ENCODE data around the gene MICAL3. TPM values are rescaled to one million over a fixed set of nuclear protein-coding genes. Genes with fewer than 3 reads are reported as not detected.
"Not testable (repeated sequence)": the region's sequence is repeated elsewhere in the genome, so short reads cannot be mapped to it uniquely, and the experiment has no call there.

MICAL3 gene, protein sequence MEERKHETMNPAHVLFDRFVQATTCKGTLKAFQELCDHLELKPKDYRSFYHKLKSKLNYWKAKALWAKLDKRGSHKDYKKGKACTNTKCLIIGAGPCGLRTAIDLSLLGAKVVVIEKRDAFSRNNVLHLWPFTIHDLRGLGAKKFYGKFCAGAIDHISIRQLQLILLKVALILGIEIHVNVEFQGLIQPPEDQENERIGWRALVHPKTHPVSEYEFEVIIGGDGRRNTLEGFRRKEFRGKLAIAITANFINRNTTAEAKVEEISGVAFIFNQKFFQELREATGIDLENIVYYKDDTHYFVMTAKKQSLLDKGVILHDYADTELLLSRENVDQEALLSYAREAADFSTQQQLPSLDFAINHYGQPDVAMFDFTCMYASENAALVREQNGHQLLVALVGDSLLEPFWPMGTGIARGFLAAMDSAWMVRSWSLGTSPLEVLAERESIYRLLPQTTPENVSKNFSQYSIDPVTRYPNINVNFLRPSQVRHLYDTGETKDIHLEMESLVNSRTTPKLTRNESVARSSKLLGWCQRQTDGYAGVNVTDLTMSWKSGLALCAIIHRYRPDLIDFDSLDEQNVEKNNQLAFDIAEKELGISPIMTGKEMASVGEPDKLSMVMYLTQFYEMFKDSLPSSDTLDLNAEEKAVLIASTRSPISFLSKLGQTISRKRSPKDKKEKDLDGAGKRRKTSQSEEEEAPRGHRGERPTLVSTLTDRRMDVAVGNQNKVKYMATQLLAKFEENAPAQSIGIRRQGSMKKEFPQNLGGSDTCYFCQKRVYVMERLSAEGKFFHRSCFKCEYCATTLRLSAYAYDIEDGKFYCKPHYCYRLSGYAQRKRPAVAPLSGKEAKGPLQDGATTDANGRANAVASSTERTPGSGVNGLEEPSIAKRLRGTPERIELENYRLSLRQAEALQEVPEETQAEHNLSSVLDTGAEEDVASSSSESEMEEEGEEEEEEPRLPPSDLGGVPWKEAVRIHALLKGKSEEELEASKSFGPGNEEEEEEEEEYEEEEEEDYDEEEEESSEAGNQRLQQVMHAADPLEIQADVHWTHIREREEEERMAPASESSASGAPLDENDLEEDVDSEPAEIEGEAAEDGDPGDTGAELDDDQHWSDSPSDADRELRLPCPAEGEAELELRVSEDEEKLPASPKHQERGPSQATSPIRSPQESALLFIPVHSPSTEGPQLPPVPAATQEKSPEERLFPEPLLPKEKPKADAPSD (N-terminal part only)
- 10 to 100 TPM; 26.4 to 29.7 TPM for total RNA-seq

GRCh38 chr22:18024276-18024939, at the start of gene MICAL3:
Gene MICAL3, minus strand, starts transcription at chr22:18024561. Its CDS starts 117,749 bp downstream, at chr22:17906812.
- Mint-ChIP-seq H3K27me3 (ENCODE audit: low read depth) (peaks cover 46% of the 10 kb centered on the region), H3K27ac (no peak within 1 kb of the TSS), H3K4me3 (peak within 1 kb of the TSS; percentile 83), H3K9me3 (ENCODE audit: insufficient read depth) (no peaks in the 10 kb centered on the region), H3K4me1 (ENCODE audit: low read depth) (peaks cover 14% of the 10 kb centered on the region), H3K36me3 (ENCODE audit: low read depth) (no peaks in the 10 kb centered on the region)
- ATAC-seq (peak; percentile 95), DNase-seq (peak; percentile 66)
- ChIA-PET CTCF (interaction anchor here (0.9 to 4.5 kb wide), 5 partner anchors 12 to 196 kb away, joined by 3 to 22 read pairs (median 4); no protein-coding TSS in a partner anchor), POLR2A (interaction anchor here (0.6 to 1.1 kb wide), 2 partner anchors 24 to 196 kb away, joined by 3 read pairs; no protein-coding TSS in a partner anchor)

GRCh38 chr22:18073927-18074326, 49.6 kb upstream of the MICAL3 start:
- CTCF ChIA-PET = interaction anchor here (1.3 to 8.1 kb wide), 2 partner anchors 32 to 243 kb away, joined by 3 to 157 read pairs; no protein-coding TSS in a partner anchor
- H3K9me3 Mint-ChIP-seq (ENCODE audit: insufficient read depth); H3K4me3 Mint-ChIP-seq; POLR2A ChIA-PET; DNase-seq; H3K36me3 Mint-ChIP-seq (ENCODE audit: low read depth); H3K27me3 Mint-ChIP-seq (ENCODE audit: low read depth); ATAC-seq; H3K27ac Mint-ChIP-seq: not testable (repeated sequence)
- H3K4me1 Mint-ChIP-seq (ENCODE audit: low read depth) = peaks cover 18% of the 10 kb centered on the region

DNA sequence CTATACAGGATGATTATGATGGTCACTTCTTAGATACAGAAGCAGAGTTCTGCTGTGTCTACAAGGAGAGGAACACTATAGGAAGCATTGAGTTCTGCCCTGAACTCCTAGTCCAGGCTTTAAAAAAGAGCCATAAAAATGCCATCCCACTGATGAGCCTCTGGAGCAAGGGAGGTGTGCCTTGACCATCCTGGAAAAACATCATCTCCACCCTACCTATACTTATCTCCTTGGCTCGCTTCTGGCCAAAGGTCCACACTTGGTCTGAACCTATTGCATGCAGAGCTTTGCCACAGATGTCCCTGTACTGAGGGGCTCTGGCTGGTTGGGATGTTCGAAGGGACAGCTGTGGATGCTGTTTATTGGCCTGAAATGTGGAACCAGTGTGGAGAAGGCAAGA, 49.1 kb upstream of the MICAL3 start:
- no peak overlapping the region for H3K27ac Mint-ChIP-seq
- ChIA-PET POLR2A (no interaction called here), CTCF (interaction anchor here (1.2 to 8.1 kb wide), 3 partner anchors 15 to 242 kb away, joined by 3 to 157 read pairs (median 3); no protein-coding TSS in a partner anchor)
- H3K36me3 Mint-ChIP-seq (ENCODE audit: low read depth) = peaks cover under 1% of the 10 kb centered on the region
- H3K4me3 Mint-ChIP-seq = no peak overlapping the region
- ATAC-seq (no peak), DNase-seq (no peak)
- peaks cover 15% of the 10 kb centered on the region for H3K4me1 Mint-ChIP-seq (ENCODE audit: low read depth)
- H3K9me3 Mint-ChIP-seq (ENCODE audit: insufficient read depth) = no peaks in the 10 kb centered on the region
- no peaks in the 10 kb centered on the region for H3K27me3 Mint-ChIP-seq (ENCODE audit: low read depth)

DNA sequence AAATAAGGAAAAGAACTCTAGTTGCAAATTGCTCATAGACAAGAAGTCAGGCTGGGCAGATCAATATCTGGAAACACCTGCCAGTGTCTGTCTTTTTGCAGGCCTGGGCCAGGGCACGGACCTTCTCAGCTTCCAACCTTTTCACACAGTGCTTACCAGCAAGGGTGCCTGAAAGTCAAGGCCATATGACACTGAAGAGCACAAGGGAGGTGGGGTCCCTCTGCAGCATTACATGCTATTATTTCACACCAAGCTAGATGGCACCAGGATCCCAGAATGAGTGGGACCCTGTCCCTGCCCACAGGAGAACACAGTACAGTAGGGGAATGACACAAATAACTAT, 47.6 kb upstream of the MICAL3 start:
- ATAC-seq (no peak), DNase-seq (no peak)
- H3K27me3 Mint-ChIP-seq (ENCODE audit: low read depth) = peaks cover 9% of the 10 kb centered on the region
- CTCF ChIA-PET = interaction anchor here (1.0 to 1.6 kb wide), 3 partner anchors 14 to 318 kb away, joined by 3 to 6 read pairs (median 4); no protein-coding TSS in a partner anchor
- H3K4me1 Mint-ChIP-seq (ENCODE audit: low read depth) = peaks cover 8% of the 10 kb centered on the region
- no peak overlapping the region for H3K4me3 Mint-ChIP-seq
- H3K27ac Mint-ChIP-seq = no peak overlapping the region
- POLR2A ChIA-PET = no interaction called here
- H3K9me3 Mint-ChIP-seq (ENCODE audit: insufficient read depth) = no peaks in the 10 kb centered on the region
- H3K36me3 Mint-ChIP-seq (ENCODE audit: low read depth) = no peaks in the 10 kb centered on the region

GRCh38 chr22:18071307-18071967, 47.1 kb upstream of the MICAL3 start:
- H3K9me3 Mint-ChIP-seq (ENCODE audit: insufficient read depth); H3K27me3 Mint-ChIP-seq (ENCODE audit: low read depth); H3K4me3 Mint-ChIP-seq; ATAC-seq; H3K36me3 Mint-ChIP-seq (ENCODE audit: low read depth); H3K27ac Mint-ChIP-seq; H3K4me1 Mint-ChIP-seq (ENCODE audit: low read depth); DNase-seq; POLR2A ChIA-PET: not testable (repeated sequence)
- CTCF ChIA-PET = interaction anchor here (1.0 to 1.6 kb wide), 3 partner anchors 13 to 317 kb away, joined by 3 to 6 read pairs (median 4); no protein-coding TSS in a partner anchor

GRCh38 chr22:18070556-18071306, 46.4 kb upstream of the MICAL3 start:
- ATAC-seq (no peak), DNase-seq (no peak)
- CTCF ChIA-PET = interaction anchor here (1.0 to 1.6 kb wide), 5 partner anchors 13 to 316 kb away, joined by 3 to 6 read pairs (median 4); no protein-coding TSS in a partner anchor
- Mint-ChIP-seq H3K9me3 (ENCODE audit: insufficient read depth) (no peaks in the 10 kb centered on the region), H3K36me3 (ENCODE audit: low read depth) (no peaks in the 10 kb centered on the region), H3K4me3 (no peak overlapping the region), H3K4me1 (ENCODE audit: low read depth) (peaks cover 3% of the 10 kb centered on the region), H3K27me3 (ENCODE audit: low read depth) (peaks cover 15% of the 10 kb centered on the region), H3K27ac (no peak overlapping the region)
- POLR2A ChIA-PET = no interaction called here

DNA sequence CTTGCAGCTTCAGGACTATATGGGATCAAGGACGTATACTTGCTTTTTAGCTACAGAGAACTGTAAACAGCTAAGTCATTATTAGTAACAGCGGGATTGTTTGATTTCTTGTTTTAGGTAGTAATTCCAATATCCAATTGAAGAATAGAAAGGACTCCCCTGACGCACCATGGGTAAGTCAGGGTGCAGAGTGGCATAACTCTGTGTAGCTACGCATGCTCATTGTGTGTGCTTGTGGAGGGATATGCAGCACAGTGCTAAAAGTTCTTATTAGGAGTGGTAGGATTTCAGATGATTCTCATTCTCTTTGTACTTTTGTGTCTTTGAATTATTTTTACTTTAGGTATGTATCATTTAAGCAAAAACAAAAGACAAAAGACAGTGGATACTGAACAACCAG, 45.7 kb upstream of the MICAL3 start:
- POLR2A ChIA-PET = interaction anchor here (1.4 kb wide), 1 partner anchor 8 kb away, joined by 4 read pairs; the partner anchor contains the start of gene PEX26
- peaks cover 3% of the 10 kb centered on the region for H3K4me1 Mint-ChIP-seq (ENCODE audit: low read depth)
- no peak overlapping the region for H3K4me3 Mint-ChIP-seq
- no peaks in the 10 kb centered on the region for H3K36me3 Mint-ChIP-seq (ENCODE audit: low read depth)
- CTCF ChIA-PET = interaction anchor here (1.4 kb wide), 2 partner anchors 70 to 241 kb away, joined by 4 read pairs; no protein-coding TSS in a partner anchor
- no peaks in the 10 kb centered on the region for H3K9me3 Mint-ChIP-seq (ENCODE audit: insufficient read depth)
- ATAC-seq = no peak
- DNase-seq = no peak
- no peak overlapping the region for H3K27ac Mint-ChIP-seq
- peaks cover 22% of the 10 kb centered on the region for H3K27me3 Mint-ChIP-seq (ENCODE audit: low read depth)

DNA sequence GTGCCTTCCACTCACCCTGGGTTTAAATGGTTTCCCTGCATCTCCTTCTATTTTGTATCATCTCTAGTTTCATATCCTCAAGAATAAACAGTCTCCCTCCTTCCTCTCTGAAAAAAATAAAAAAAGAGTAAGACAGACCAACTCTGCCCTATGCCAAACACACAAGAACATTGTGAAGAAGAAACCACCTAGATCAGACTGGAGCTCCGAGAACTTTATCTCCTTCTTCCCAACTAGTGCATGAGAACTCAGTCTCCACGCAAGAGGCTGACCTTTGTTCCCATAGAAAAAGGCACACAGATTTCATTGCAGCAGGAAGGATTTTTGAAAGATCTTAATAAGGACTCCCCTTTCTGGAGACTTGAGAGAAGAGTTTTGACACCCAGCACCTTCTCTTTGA, 44.7 kb upstream of the MICAL3 start:
- ATAC-seq (no peak), DNase-seq (no peak)
- CTCF ChIA-PET = interaction anchor here (1.4 kb wide), 1 partner anchor 240 kb away, joined by 4 read pairs; no protein-coding TSS in a partner anchor
- Mint-ChIP-seq H3K9me3 (ENCODE audit: insufficient read depth) (no peaks in the 10 kb centered on the region), H3K4me3 (no peak overlapping the region), H3K27ac (no peak overlapping the region), H3K4me1 (ENCODE audit: low read depth) (peaks cover 3% of the 10 kb centered on the region), H3K36me3 (ENCODE audit: low read depth) (no peaks in the 10 kb centered on the region), H3K27me3 (ENCODE audit: low read depth) (peaks cover 27% of the 10 kb centered on the region)
- POLR2A ChIA-PET = interaction anchor here (1.4 kb wide), 1 partner anchor 9 kb away, joined by 4 read pairs; the partner anchor contains the start of gene PEX26

- CTCF ChIA-PET = no interaction called here
- H3K4me1 Mint-ChIP-seq (ENCODE audit: low read depth) = peaks cover 3% of the 10 kb centered on the region
- no peaks in the 10 kb centered on the region for H3K36me3 Mint-ChIP-seq (ENCODE audit: low read depth)
- ATAC-seq = no peak
- DNase-seq = no peak
- no peaks in the 10 kb centered on the region for H3K9me3 Mint-ChIP-seq (ENCODE audit: insufficient read depth)
- H3K27me3 Mint-ChIP-seq (ENCODE audit: low read depth) = peaks cover 27% of the 10 kb centered on the region
- POLR2A ChIA-PET = interaction anchor here (1.4 kb wide), 1 partner anchor 9 kb away, joined by 4 read pairs; the partner anchor contains the start of gene PEX26
- H3K4me3 Mint-ChIP-seq = no peak overlapping the region
- H3K27ac Mint-ChIP-seq = no peak overlapping the region
Measured at GRCh38 chr22:18068381-18068988, 44.1 kb upstream of the MICAL3 start.

Measured in activated CD8-positive, alpha-beta T cell treated with anti-CD3 and anti-CD28 coated beads, Interleukin-2, amount 10 ng/mL, durations not matched to agents 7 days and 5 days (primary cell).